K562 (cell line): ENCODE data around the gene OCA2. TPM values are rescaled to one million over a fixed set of nuclear protein-coding genes. Genes with fewer than 3 reads are reported as not detected.
A peak's percentile ranks its signal among the peaks of the same experiment; 100 is the strongest.

Source experiments
- BHLHE40 ChIP-seq: IDR thresholded peaks from 2 replicates; pipeline ENCODE4 v1.6.1; 2011; ENCODE audit warnings: low read length, improper control_type of control experiment
- FIP1L1 ChIP-seq: fragments of 200-400 bp; formaldehyde crosslinking; IDR thresholded peaks from 2 replicates; pipeline ENCODE4 v1.6.1; 2018; ENCODE audit warnings: mild to moderate bottlenecking, low read depth, low read length; ENCODE audit not compliant: poor library complexity, severe bottlenecking
- HMG20A ChIP-seq: fragments of 450-650 bp; formaldehyde crosslinking; conservative IDR thresholded peaks from 2 replicates; pipeline ENCODE4 v1.4.0; 2020; ENCODE audit warnings: mild to moderate bottlenecking, mixed read lengths
- HMG20B ChIP-seq: fragments of 250-450 bp; sonication (Bioruptor Pico); IDR thresholded peaks from 2 replicates; pipeline ENCODE4 v1.5.0; 2021; ENCODE audit warnings: mild to moderate bottlenecking
- MEIS2 ChIP-seq: fragments of 450-650 bp; IDR thresholded peaks from 2 replicates; pipeline ENCODE4 v1.6.1; 2014; ENCODE audit warnings: mild to moderate bottlenecking; ENCODE audit not compliant: partially characterized antibody
- NBN ChIP-seq: fragments of 450-650 bp; IDR thresholded peaks from 2 replicates; pipeline ENCODE4 v1.6.1; 2016; ENCODE audit warnings: low read depth, mild to moderate bottlenecking
- PHB2 ChIP-seq: fragments of 450-650 bp; IDR thresholded peaks from 2 replicates; pipeline ENCODE4 v1.6.1; 2017; ENCODE audit warnings: low read depth
- SNIP1 ChIP-seq: fragments of 450-650 bp; IDR thresholded peaks from 2 replicates; pipeline ENCODE4 v1.7.1; 2017; ENCODE audit warnings: low read depth, mild to moderate bottlenecking
- ZNF668 ChIP-seq: fragments of 250-450 bp; sonication (Bioruptor Pico); IDR thresholded peaks from 2 replicates; pipeline ENCODE4 v1.8.0; 2022; ENCODE audit warnings: mild to moderate bottlenecking, inconsistent platforms
- ZNF76 ChIP-seq: fragments of 250-450 bp; sonication (Bioruptor Pico); IDR thresholded peaks from 2 replicates; pipeline ENCODE4 v1.4.0; 2020; ENCODE audit warnings: mild to moderate bottlenecking, moderate library complexity, borderline replicate concordance
- polyA plus RNA-seq, 8 experiments: library from polyadenylated mRNA; depleted of rRNA in 4 of 8; stranded (reverse) in 5 of 8; unstranded in 3 of 8; fragments of >200 nt; fragmentation: Nextera tagmentation in 2 of 8; fragmentation: Illumina TruSeq in 1 of 8; extraction: Ambion mirVana in 2 of 8; extraction: Trizol in 1 of 8; gene quantifications; 2 replicates each; pipeline versions ENCODE4 v1.2.1 to v1.2.3, GENCODE V29; 2011 to 2014; ENCODE audit warnings: inconsistent platforms in 1 of 8, missing spikeins in 1 of 8
- total RNA-seq, 7 experiments: library from RNA; depleted of rRNA in 6 of 7; stranded (reverse); fragments of >200 nt in 6 of 7; fragmentation: Illumina TruSeq in 2 of 7; extraction: Trizol in 2 of 7; gene quantifications; 2 replicates each; pipeline versions ENCODE4 v1.2.1 to v1.2.3, GENCODE V29; 2011 to 2021; ENCODE audit warnings: low replicate concordance in 1 of 7
- TF ChIP-seq, protein P1 (sequence below): fragments of 450-650 bp; IDR thresholded peaks from 2 replicates; pipeline ENCODE4 v1.6.1; 2017; ENCODE audit warnings: antibody characterized with exemption, mild to moderate bottlenecking
- TF ChIP-seq, protein P2 (sequence below): sonication (generic); formaldehyde crosslinking; IDR thresholded peaks from 2 replicates; pipeline ENCODE4 v1.8.0; 2022; ENCODE audit warnings: missing genetic modification reagents, mild to moderate bottlenecking, moderate library complexity, borderline replicate concordance
- TF ChIP-seq, protein P3 (sequence below), 2 experiments: fragments of 450-650 bp in 1 of 2; IDR thresholded peaks; 2 replicates each; pipeline ENCODE4 v1.6.1; 2011 to 2017; ENCODE audit warnings: low read depth in 2 of 2, antibody characterized with exemption in 1 of 2, borderline replicate concordance in 1 of 2, low read length in 1 of 2, mild to moderate bottlenecking in 1 of 2, mixed read lengths in 1 of 2; ENCODE audit not compliant: control insufficient read depth in 1 of 2
- TF ChIP-seq, protein P4 (sequence below): fragments of 200-800 bp; sonication (Bioruptor generic); IDR thresholded peaks from 2 replicates; pipeline ENCODE4 v1.6.1; 2016; ENCODE audit warnings: missing genetic modification characterization, missing compliant biosample characterization

Gene OCA2
- total and polyA plus RNA-seq, 9 of the 15 experiments (the other 6 are each of a cell fraction or from before 2014, with no cell fraction given) = 0.07 to 0.59 (median 0.17) TPM; not detected in 1

DNA sequence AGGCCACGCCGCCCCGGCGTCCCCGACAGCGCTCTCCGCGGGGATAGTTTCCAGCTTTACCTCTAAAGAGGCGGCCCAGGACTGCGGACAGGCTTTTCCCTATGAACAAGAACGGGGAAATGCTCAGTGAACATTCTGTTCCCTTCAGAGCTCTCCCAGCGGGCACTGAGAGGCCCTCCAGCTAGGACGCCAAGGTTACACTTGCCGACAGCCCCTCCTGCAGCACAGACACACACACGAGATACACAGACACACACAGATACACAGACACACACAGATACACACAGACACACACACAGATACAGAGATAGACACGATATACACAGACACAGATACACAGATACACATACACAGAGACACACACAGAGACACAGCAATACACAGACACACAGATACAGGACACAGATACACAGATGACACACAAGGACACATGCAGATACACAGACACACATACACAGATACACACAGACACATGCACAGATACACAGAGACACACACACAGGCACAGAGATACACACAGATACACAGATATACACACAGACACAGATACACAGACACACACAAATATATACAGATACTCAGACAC is 533 bp upstream of the OCA2 start (continued):
- TF ChIP-seq, protein P1, sequence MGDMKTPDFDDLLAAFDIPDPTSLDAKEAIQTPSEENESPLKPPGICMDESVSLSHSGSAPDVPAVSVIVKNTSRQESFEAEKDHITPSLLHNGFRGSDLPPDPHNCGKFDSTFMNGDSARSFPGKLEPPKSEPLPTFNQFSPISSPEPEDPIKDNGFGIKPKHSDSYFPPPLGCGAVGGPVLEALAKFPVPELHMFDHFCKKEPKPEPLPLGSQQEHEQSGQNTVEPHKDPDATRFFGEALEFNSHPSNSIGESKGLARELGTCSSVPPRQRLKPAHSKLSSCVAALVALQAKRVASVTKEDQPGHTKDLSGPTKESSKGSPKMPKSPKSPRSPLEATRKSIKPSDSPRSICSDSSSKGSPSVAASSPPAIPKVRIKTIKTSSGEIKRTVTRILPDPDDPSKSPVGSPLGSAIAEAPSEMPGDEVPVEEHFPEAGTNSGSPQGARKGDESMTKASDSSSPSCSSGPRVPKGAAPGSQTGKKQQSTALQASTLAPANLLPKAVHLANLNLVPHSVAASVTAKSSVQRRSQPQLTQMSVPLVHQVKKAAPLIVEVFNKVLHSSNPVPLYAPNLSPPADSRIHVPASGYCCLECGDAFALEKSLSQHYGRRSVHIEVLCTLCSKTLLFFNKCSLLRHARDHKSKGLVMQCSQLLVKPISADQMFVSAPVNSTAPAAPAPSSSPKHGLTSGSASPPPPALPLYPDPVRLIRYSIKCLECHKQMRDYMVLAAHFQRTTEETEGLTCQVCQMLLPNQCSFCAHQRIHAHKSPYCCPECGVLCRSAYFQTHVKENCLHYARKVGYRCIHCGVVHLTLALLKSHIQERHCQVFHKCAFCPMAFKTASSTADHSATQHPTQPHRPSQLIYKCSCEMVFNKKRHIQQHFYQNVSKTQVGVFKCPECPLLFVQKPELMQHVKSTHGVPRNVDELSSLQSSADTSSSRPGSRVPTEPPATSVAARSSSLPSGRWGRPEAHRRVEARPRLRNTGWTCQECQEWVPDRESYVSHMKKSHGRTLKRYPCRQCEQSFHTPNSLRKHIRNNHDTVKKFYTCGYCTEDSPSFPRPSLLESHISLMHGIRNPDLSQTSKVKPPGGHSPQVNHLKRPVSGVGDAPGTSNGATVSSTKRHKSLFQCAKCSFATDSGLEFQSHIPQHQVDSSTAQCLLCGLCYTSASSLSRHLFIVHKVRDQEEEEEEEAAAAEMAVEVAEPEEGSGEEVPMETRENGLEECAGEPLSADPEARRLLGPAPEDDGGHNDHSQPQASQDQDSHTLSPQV = no peak
- TF ChIP-seq, protein P2, sequence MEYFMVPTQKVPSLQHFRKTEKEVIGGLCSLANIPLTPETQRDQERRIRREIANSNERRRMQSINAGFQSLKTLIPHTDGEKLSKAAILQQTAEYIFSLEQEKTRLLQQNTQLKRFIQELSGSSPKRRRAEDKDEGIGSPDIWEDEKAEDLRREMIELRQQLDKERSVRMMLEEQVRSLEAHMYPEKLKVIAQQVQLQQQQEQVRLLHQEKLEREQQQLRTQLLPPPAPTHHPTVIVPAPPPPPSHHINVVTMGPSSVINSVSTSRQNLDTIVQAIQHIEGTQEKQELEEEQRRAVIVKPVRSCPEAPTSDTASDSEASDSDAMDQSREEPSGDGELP (CRISPR knock-in tag) = no peak
- TF ChIP-seq SNIP1 = no peak
- TF ChIP-seq HMG20A (CRISPR knock-in tag) = no peak
- no peak for TF ChIP-seq FIP1L1
- no peak for TF ChIP-seq ZNF76 (CRISPR knock-in tag)
- TF ChIP-seq MEIS2 = no peak
- peak; percentile 34; the same call in 1 of the 2 replicates for TF ChIP-seq PHB2
- TF ChIP-seq, protein P3, sequence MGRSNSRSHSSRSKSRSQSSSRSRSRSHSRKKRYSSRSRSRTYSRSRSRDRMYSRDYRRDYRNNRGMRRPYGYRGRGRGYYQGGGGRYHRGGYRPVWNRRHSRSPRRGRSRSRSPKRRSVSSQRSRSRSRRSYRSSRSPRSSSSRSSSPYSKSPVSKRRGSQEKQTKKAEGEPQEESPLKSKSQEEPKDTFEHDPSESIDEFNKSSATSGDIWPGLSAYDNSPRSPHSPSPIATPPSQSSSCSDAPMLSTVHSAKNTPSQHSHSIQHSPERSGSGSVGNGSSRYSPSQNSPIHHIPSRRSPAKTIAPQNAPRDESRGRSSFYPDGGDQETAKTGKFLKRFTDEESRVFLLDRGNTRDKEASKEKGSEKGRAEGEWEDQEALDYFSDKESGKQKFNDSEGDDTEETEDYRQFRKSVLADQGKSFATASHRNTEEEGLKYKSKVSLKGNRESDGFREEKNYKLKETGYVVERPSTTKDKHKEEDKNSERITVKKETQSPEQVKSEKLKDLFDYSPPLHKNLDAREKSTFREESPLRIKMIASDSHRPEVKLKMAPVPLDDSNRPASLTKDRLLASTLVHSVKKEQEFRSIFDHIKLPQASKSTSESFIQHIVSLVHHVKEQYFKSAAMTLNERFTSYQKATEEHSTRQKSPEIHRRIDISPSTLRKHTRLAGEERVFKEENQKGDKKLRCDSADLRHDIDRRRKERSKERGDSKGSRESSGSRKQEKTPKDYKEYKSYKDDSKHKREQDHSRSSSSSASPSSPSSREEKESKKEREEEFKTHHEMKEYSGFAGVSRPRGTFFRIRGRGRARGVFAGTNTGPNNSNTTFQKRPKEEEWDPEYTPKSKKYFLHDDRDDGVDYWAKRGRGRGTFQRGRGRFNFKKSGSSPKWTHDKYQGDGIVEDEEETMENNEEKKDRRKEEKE (IDR thresholded peaks at IDR 0.05; ENCODE audit: borderline replicate concordance in 1 of 2, control insufficient read depth in 1 of 2, low read depth in 2 of 2, low read length in 1 of 2) = no peak
- no peak for TF ChIP-seq ZNF668 (CRISPR knock-in tag)
- no peak for TF ChIP-seq BHLHE40
- TF ChIP-seq HMG20B (CRISPR knock-in tag) = no peak
- TF ChIP-seq NBN = no peak
- TF ChIP-seq, protein P4, sequence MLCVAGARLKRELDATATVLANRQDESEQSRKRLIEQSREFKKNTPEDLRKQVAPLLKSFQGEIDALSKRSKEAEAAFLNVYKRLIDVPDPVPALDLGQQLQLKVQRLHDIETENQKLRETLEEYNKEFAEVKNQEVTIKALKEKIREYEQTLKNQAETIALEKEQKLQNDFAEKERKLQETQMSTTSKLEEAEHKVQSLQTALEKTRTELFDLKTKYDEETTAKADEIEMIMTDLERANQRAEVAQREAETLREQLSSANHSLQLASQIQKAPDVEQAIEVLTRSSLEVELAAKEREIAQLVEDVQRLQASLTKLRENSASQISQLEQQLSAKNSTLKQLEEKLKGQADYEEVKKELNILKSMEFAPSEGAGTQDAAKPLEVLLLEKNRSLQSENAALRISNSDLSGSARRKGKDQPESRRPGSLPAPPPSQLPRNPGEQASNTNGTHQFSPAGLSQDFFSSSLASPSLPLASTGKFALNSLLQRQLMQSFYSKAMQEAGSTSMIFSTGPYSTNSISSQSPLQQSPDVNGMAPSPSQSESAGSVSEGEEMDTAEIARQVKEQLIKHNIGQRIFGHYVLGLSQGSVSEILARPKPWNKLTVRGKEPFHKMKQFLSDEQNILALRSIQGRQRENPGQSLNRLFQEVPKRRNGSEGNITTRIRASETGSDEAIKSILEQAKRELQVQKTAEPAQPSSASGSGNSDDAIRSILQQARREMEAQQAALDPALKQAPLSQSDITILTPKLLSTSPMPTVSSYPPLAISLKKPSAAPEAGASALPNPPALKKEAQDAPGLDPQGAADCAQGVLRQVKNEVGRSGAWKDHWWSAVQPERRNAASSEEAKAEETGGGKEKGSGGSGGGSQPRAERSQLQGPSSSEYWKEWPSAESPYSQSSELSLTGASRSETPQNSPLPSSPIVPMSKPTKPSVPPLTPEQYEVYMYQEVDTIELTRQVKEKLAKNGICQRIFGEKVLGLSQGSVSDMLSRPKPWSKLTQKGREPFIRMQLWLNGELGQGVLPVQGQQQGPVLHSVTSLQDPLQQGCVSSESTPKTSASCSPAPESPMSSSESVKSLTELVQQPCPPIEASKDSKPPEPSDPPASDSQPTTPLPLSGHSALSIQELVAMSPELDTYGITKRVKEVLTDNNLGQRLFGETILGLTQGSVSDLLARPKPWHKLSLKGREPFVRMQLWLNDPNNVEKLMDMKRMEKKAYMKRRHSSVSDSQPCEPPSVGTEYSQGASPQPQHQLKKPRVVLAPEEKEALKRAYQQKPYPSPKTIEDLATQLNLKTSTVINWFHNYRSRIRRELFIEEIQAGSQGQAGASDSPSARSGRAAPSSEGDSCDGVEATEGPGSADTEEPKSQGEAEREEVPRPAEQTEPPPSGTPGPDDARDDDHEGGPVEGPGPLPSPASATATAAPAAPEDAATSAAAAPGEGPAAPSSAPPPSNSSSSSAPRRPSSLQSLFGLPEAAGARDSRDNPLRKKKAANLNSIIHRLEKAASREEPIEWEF = no peak
